Spleen (tissue), 7 donors: Measurements from ENCODE around the gene FAM156B.
"Not testable (repeated sequence)": the region's sequence is repeated elsewhere in the genome, so short reads cannot be mapped to it uniquely, and the experiment has no call there.

Experiments used
- POLR2A ChIP-seq, 3 donors: fragments of 450-650 bp; IDR thresholded peaks; one replicate each; pipeline ENCODE4 v1.5.1; 2017; ENCODE audit warnings: antibody characterized with exemption in 3 of 3, mild to moderate bottlenecking in 1 of 3
- TF ChIP-seq, protein P1 (sequence below), 11 experiments: fragments of 200-600 bp in 7 of 11; fragments of 450-650 bp in 4 of 11; sonication (generic) in 4 of 11; IDR thresholded peaks in 8 of 11; conservative IDR thresholded peaks in 3 of 11; 1 replicate in 7 of 11; 2 replicates in 4 of 11; pipeline versions ENCODE4 v1.4.0 to v1.8.0; 2016 to 2021; ENCODE audit warnings: antibody characterized with exemption in 11 of 11, inconsistent platforms in 4 of 11, mild to moderate bottlenecking in 1 of 11
- donor health status: DM: no; HTN: no; CAD: no; lungs with moderate emphysema.
- donor health status: DM: no; HTN: no; CAD: no.
- donor health status: DM: no; HTN: no; CAD: no.

DNA sequence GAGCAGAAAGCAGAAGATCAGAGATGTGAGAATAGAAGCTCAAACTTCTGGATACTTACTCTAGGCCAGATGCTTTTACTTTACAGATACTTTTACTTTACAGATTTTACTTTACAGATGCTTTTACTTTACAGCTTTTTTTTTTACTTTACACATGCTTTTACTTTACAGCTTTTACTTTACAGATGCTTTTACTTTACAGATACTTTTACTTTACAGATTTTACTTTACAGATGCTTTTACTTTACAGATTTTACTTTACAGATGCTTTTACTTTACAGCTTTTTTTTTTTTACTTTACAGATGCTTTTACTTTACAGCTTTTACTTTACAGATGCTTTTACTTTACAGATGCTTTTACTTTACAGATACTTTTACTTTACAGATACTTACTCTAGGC is 23.3 kb upstream of the FAM156B start:
- TF ChIP-seq, protein P1, sequence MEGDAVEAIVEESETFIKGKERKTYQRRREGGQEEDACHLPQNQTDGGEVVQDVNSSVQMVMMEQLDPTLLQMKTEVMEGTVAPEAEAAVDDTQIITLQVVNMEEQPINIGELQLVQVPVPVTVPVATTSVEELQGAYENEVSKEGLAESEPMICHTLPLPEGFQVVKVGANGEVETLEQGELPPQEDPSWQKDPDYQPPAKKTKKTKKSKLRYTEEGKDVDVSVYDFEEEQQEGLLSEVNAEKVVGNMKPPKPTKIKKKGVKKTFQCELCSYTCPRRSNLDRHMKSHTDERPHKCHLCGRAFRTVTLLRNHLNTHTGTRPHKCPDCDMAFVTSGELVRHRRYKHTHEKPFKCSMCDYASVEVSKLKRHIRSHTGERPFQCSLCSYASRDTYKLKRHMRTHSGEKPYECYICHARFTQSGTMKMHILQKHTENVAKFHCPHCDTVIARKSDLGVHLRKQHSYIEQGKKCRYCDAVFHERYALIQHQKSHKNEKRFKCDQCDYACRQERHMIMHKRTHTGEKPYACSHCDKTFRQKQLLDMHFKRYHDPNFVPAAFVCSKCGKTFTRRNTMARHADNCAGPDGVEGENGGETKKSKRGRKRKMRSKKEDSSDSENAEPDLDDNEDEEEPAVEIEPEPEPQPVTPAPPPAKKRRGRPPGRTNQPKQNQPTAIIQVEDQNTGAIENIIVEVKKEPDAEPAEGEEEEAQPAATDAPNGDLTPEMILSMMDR (IDR thresholded peaks at IDR 0.05 in 8 of 11, conservative IDR thresholded peaks at IDR 0.05 in 3 of 11), result not testable (repeated sequence)
- TF ChIP-seq POLR2A (IDR thresholded peaks at IDR 0.05), result not testable (repeated sequence)
